PC-9 (cell line): Measurements from ENCODE around the gene CCR9.

Experiments
- CTCF ChIP-seq: fragments of 200-600 bp; sonication (generic); conservative IDR thresholded peaks from 2 replicates; pipeline ENCODE4 v1.6.1; 2017; ENCODE audit warnings: mixed run types, antibody characterized with exemption, mild to moderate bottlenecking, moderate library complexity
- EZH2 ChIP-seq: fragments of 200-600 bp; sonication (generic); IDR thresholded peaks from 2 replicates; pipeline ENCODE4 v1.8.0; 2017; ENCODE audit warnings: antibody characterized with exemption, low read depth

- TF ChIP-seq CTCF (no peak), EZH2 (no peak)
These were observed 37.4 kb downstream of the CCR9 start for GRCh38 chr3:45923755-45924154.
